NB4 (cell line): Measurements from ENCODE around the gene FERMT1.

Experiments
- DNase-seq: peaks from one replicate; pipeline ENCODE4 v3.0.0; 2010; ENCODE audit warnings: low read depth
- H3K4me3 ChIP-seq: one replicate; pipeline ENCODE4 v1.5.1; 2011; ENCODE audit warnings: mild to moderate bottlenecking, low read depth, low read length, moderate library complexity
- MYC ChIP-seq: IDR thresholded peaks from 2 replicates; pipeline ENCODE4 v1.6.1; 2011; ENCODE audit warnings: low read depth, low read length
- POLR2A ChIP-seq: IDR thresholded peaks from 2 replicates; pipeline ENCODE4 v1.6.1; 2011; ENCODE audit warnings: mild to moderate bottlenecking; ENCODE audit not compliant: insufficient read length; ENCODE audit errors: extremely low read depth
- TF ChIP-seq, protein P1 (sequence below): IDR thresholded peaks from one replicate; pipeline ENCODE4 v1.5.1; 2012; ENCODE audit warnings: low read depth, low read length
- TF ChIP-seq, protein P2 (sequence below): IDR thresholded peaks from 2 replicates; pipeline ENCODE4 v1.6.1; 2011; ENCODE audit warnings: low read depth, low read length

FERMT1 gene

DNA sequence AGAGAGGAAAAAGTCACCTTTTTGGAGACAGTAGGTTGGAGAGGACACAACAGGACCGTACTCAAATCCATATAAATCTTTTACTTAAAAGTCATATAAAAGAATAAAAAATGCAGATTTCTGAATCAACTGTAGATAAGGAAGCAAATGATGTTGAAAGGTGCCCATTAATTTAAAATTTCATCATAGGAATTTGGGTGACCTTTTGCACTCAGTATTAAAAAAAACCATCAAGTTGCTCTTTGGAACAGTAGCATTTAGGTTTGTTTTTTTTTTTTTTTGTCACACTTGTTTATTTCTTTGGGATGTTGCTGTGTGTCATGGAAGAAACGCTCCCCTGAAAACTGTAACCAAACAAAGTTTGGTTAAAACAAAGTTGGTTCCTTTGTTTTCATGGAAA, 48.0 kb downstream of the FERMT1 start:
- no peak for DNase-seq
- no peak overlapping the region for H3K4me3 ChIP-seq
- no peak for TF ChIP-seq POLR2A
- TF ChIP-seq, protein P1, sequence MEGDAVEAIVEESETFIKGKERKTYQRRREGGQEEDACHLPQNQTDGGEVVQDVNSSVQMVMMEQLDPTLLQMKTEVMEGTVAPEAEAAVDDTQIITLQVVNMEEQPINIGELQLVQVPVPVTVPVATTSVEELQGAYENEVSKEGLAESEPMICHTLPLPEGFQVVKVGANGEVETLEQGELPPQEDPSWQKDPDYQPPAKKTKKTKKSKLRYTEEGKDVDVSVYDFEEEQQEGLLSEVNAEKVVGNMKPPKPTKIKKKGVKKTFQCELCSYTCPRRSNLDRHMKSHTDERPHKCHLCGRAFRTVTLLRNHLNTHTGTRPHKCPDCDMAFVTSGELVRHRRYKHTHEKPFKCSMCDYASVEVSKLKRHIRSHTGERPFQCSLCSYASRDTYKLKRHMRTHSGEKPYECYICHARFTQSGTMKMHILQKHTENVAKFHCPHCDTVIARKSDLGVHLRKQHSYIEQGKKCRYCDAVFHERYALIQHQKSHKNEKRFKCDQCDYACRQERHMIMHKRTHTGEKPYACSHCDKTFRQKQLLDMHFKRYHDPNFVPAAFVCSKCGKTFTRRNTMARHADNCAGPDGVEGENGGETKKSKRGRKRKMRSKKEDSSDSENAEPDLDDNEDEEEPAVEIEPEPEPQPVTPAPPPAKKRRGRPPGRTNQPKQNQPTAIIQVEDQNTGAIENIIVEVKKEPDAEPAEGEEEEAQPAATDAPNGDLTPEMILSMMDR = no peak
- TF ChIP-seq, protein P2, sequence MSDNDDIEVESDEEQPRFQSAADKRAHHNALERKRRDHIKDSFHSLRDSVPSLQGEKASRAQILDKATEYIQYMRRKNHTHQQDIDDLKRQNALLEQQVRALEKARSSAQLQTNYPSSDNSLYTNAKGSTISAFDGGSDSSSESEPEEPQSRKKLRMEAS = no peak
- TF ChIP-seq MYC = no peak

DNA sequence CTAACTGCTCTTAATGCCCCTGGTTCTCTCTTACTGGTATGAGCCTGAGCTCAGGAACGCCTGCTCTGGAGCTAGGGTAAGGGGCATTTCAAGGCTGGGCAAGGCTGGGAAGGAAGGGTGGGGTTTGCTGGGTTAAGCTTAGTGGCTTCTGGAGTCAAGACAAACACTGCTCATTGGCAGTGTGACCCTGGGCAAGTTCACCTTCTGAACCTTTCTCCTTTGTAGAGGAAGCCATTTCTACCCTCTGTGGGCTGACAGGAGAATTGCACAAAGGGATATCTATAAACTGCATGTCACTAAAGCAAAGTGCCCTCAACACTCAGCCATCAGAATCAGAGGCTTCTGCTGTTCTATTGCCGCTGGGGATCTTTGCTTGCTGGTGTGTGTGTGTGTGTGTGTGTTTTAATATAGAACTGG, 48.7 kb downstream of the FERMT1 start:
- H3K4me3 ChIP-seq = no peak overlapping the region
- TF ChIP-seq MYC (no peak), POLR2A (no peak)
- TF ChIP-seq, protein P1 = peak; percentile 47
- TF ChIP-seq, protein P2 = no peak
- DNase-seq = peak; percentile 57

DNA sequence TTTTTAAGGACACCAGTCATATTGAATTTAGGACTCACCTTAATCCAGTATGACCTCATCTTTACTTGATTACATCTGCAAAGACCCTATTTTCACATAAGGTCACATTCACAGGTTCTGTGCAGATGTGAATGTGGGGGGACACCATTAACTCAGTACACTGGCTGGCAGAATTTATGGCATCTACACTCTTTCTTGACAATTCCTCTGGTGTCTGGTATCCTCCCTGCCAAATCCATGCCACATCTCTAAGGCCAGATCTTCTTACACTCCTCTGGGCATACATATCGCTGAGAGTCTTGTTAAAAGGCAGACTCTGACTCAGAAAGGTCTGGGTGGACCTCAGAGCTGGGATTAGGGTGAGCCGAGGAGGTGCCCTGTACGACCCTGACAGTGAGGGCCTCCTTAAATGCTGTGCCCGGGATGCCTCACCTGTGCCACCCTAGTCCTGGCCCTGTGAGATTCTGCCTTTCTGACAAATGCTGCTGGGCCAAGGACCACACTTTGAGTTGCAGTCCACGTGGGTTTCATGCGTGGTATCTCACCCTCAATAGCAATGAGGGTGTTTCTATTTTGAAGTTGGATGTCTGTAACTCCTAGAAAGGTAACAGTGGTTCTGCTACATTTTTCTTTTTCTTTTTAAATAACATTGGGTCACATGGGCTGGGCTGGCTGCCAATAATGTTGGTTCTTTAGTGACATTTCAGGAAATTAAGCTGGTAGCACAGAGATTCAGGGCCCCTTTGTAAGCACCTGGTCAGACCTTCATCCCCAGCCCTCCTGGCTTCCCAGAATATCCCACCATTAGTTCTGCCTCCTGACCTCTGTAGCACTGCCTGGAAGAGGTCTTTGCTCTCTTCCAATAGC, 51.8 kb downstream of the FERMT1 start:
- TF ChIP-seq POLR2A = no peak
- TF ChIP-seq, protein P2 = no peak
- TF ChIP-seq MYC = no peak
- TF ChIP-seq, protein P1 = no peak
- no peak for DNase-seq
- no peak overlapping the region for H3K4me3 ChIP-seq

DNA sequence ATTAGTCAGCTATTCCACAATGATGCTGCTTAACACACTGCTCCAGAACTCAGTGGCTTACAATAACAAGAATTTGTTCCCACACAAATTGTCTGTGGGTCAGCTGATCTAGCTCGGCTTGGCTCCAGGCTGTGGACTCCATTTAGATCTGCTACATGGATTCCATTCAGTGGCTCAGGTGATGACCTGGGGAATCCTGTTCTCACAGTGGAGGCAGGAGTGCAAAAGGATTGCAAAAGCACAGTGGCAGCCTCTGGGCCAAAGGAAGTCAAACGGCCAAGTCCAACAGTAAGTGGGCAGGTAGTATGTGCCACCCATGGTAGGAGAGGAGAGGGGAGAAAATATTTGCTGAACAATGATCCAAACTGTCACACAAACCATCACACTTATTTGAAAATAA, 53.2 kb downstream of the FERMT1 start:
- no peak overlapping the region for H3K4me3 ChIP-seq
- TF ChIP-seq, protein P2 = no peak
- no peak for TF ChIP-seq MYC
- TF ChIP-seq, protein P1 = no peak
- no peak for TF ChIP-seq POLR2A
- DNase-seq = no peak

DNA sequence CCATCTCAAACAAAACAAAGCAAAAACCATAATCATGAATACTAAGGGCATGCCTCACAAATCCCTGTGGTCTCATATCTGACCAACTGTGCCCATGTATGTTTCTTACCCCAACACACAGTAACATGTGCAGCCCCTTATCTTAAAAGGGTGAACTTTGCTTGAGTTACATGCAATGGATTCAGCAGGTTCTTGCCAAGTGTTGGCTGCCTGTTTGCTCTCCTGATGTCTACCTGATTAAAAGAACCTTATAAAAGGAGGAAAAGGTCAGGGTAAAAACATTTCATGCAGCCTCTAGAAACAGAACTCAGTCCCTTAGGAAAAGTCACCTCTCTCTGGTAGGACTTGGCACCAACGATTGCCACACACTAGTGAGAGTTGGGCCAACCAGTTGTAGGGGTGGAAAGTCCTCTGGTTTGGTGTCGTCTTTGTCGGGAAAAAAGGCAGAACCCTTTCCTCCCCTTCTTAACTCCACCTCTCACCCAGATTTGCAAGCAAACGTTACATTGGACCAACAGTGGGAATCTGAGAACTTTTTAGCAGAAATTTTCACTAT, 55.0 kb downstream of the FERMT1 start:
- DNase-seq = no peak
- no peak overlapping the region for H3K4me3 ChIP-seq
- TF ChIP-seq, protein P1 = no peak
- no peak for TF ChIP-seq MYC
- no peak for TF ChIP-seq POLR2A
- TF ChIP-seq, protein P2 = no peak

DNA sequence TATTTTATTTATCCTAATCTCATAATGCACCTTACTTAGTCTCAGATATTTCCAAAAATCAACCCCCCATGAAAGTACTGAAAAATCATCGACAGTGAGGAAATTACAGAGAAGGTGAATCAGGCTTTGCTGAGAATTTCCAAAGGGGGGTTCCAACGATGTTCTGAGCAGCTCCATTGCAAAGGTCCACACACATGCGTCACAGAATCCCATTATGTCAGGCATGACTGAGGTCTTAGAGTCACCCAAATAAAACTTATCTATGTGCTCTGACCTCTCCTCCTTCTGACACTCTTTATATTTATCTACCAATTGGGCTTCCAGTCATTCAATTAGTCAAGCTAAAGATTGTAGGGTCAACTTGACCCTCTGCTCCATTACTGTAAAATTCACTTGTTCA, 56.2 kb downstream of the FERMT1 start:
- TF ChIP-seq POLR2A (no peak), MYC (no peak)
- TF ChIP-seq, protein P1 = no peak
- TF ChIP-seq, protein P2 = no peak
- no peak overlapping the region for H3K4me3 ChIP-seq
- DNase-seq = no peak
